ENCODE measurements around the gene SDK2.
A peak's percentile ranks its signal among the peaks of the same experiment; 100 is the strongest.

Gene SDK2

GRCh38 chr17:73410586-73411312 lies 233.5 kb downstream of the SDK2 start:
- DNase-seq = no peak

GRCh38 chr17:73404246-73404645 lies 240.0 kb downstream of the SDK2 start:
- no peak for DNase-seq

- no peak for DNase-seq
Measured at GRCh38 chr17:73402466-73402865, 241.8 kb downstream of the SDK2 start.

- peak; percentile 11 to 24 for DNase-seq
Measured at GRCh38 chr17:73401911-73402310, 242.3 kb downstream of the SDK2 start.

GRCh38 chr17:73400915-73401545 lies 243.2 kb downstream of the SDK2 start:
- DNase-seq = no peak

GRCh38 chr17:73399056-73399455 lies 245.2 kb downstream of the SDK2 start:
- no peak for DNase-seq

- DNase-seq = no peak
Measured at GRCh38 chr17:73397856-73398540, 246.2 kb downstream of the SDK2 start.

- DNase-seq = no peak
Measured at GRCh38 chr17:73397278-73397826, 246.9 kb downstream of the SDK2 start.

GRCh38 chr17:73396431-73397277 lies 247.6 kb downstream of the SDK2 start:
- DNase-seq = no peak

GRCh38 chr17:73394512-73395450 lies 249.5 kb downstream of the SDK2 start:
- no peak for DNase-seq

- no peak for DNase-seq
Measured at GRCh38 chr17:73393962-73394361, 250.3 kb downstream of the SDK2 start.

GRCh38 chr17:73393381-73393780 lies 250.9 kb downstream of the SDK2 start:
- DNase-seq = no peak

- DNase-seq = no peak
Measured at GRCh38 chr17:73391331-73392265, 252.6 kb downstream of the SDK2 start.

- no peak for DNase-seq
Measured at GRCh38 chr17:73390851-73391250, 253.4 kb downstream of the SDK2 start.

- DNase-seq = no peak
Measured at GRCh38 chr17:73390221-73390620, 254.0 kb downstream of the SDK2 start.

GRCh38 chr17:73389411-73389810 lies 254.8 kb downstream of the SDK2 start:
- DNase-seq = no peak

GRCh38 chr17:73388578-73388905 lies 255.7 kb downstream of the SDK2 start:
- no peak for DNase-seq

GRCh38 chr17:73387746-73388577 lies 256.3 kb downstream of the SDK2 start:
- DNase-seq = no peak

- DNase-seq = no peak
Measured at GRCh38 chr17:73386561-73386960, 257.7 kb downstream of the SDK2 start.

- no peak for DNase-seq
Measured at GRCh38 chr17:73384926-73385325, 259.3 kb downstream of the SDK2 start.

Measured in CD4-positive, alpha-beta T cell treated with Interleukin-1 beta for 1 hour (primary cell).